ENCODE results near the gene PTPN23.

Gene PTPN23

GRCh38 chr3:47406762-47407149 is 25.9 kb downstream of the PTPN23 start:
- no peak for DNase-seq

- no peak for DNase-seq
Observed at GRCh38 chr3:47407237-47407636, 26.4 kb downstream of the PTPN23 start.

DNA sequence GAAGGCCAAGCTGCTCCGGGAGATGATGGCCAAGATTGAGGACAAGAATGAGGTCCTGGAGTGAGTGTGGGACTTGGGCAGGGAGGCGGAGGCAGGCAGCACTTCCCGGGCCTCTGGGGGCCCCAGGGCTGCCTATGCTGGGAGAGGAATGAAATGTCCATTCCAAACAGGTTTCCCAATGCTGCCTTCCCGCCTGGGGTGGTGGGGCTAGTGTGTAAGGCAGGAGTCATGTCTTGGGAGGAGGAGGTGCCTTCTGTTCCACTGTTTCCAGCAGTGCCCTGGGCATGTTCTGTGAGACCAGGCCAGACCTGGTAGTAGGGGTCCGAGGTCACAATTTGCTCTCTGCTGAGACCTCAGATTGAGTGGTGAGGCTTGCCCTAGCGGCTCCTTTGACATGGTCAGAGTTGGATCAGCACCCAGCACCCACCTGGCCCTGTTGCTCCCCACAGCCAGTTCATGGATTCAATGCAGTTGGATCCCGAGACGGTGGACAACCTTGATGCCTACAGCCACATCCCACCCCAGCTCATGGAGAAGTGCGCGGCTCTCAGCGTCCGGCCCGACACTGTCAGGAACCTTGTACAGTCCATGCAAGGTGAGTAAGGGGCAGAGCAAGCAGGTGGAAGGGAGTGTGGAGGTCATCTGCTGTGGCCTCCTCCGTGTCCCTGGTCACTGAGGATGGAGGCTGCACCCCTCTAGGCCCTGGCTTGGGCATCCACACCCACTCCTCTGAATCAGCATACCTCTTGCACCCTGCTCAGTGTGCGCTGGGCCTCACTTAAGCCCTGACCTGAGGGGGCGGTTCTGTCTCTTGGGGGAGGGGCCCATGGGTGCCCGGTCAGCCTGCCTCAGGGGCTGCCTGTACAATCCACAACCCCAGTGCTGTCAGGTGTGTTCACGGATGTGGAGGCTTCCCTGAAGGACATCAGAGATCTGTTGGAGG is 27.3 kb downstream of the PTPN23 start:
- DNase-seq, result no peak

- DNase-seq, result no peak
Observed at GRCh38 chr3:47408839-47409229, 28.0 kb downstream of the PTPN23 start.

DNA sequence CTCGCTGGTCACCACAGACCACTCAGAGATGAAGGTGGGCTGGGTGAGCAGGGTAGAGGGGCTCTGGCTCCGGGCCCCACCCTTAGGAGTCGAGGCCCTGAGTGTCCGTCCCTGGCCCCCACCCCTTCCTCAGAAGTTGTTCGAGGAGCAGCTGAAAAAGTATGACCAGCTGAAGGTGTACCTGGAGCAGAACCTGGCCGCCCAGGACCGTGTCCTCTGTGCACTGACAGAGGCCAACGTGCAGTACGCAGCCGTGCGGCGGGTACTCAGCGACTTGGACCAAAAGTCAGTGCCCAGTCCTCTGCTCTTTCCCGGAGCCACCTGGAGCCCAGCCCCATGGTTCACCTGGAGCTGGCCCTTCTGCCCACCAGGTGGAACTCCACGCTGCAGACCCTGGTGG is 28.5 kb downstream of the PTPN23 start:
- DNase-seq, result no peak

DNA sequence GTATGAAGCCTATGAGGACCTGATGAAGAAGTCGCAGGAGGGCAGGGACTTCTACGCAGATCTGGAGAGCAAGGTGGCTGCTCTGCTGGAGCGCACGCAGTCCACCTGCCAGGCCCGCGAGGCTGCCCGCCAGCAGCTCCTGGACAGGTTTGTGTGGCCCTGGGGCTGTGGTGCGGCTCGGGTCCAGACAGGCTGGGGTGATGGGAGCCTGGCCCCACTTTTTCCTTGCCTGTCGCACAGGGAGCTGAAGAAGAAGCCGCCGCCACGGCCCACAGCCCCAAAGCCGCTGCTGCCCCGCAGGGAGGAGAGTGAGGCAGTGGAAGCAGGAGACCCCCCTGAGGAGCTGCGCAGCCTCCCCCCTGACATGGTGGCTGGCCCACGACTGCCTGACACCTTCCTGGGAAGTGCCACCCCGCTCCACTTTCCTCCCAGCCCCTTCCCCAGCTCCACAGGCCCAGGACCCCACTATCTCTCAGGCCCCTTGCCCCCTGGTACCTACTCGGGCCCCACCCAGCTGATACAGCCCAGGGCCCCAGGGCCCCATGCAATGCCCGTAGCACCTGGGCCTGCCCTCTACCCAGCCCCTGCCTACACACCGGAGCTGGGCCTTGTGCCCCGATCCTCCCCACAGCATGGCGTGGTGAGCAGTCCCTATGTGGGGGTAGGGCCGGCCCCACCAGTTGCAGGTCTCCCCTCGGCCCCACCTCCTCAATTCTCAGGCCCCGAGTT is 29.0 kb downstream of the PTPN23 start:
- no peak for DNase-seq

DNA sequence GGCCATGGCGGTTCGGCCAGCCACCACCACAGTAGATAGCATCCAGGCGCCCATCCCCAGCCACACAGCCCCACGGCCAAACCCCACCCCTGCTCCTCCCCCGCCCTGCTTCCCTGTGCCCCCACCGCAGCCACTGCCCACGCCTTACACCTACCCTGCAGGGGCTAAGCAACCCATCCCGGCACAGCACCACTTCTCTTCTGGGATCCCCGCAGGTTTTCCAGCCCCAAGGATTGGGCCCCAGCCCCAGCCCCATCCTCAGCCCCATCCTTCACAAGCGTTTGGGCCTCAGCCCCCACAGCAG is 29.5 kb downstream of the PTPN23 start:
- DNase-seq, result no peak

DNA sequence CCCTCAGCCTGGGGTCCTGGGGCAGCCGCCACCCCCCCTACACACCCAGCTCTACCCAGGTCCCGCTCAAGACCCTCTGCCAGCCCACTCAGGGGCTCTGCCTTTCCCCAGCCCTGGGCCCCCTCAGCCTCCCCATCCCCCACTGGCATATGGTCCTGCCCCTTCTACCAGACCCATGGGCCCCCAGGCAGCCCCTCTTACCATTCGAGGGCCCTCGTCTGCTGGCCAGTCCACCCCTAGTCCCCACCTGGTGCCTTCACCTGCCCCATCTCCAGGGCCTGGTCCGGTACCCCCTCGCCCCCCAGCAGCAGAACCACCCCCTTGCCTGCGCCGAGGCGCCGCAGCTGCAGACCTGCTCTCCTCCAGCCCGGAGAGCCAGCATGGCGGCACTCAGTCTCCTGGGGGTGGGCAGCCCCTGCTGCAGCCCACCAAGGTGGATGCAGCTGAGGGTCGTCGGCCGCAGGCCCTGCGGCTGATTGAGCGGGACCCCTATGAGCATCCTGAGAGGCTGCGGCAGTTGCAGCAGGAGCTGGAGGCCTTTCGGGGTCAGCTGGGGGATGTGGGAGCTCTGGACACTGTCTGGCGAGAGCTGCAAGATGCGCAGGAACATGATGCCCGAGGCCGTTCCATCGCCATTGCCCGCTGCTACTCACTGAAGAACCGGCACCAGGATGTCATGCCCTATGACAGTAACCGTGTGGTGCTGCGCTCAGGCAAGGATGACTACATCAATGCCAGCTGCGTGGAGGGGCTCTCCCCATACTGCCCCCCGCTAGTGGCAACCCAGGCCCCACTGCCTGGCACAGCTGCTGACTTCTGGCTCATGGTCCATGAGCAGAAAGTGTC is 30.2 kb downstream of the PTPN23 start:
- DNase-seq, result no peak

DNA sequence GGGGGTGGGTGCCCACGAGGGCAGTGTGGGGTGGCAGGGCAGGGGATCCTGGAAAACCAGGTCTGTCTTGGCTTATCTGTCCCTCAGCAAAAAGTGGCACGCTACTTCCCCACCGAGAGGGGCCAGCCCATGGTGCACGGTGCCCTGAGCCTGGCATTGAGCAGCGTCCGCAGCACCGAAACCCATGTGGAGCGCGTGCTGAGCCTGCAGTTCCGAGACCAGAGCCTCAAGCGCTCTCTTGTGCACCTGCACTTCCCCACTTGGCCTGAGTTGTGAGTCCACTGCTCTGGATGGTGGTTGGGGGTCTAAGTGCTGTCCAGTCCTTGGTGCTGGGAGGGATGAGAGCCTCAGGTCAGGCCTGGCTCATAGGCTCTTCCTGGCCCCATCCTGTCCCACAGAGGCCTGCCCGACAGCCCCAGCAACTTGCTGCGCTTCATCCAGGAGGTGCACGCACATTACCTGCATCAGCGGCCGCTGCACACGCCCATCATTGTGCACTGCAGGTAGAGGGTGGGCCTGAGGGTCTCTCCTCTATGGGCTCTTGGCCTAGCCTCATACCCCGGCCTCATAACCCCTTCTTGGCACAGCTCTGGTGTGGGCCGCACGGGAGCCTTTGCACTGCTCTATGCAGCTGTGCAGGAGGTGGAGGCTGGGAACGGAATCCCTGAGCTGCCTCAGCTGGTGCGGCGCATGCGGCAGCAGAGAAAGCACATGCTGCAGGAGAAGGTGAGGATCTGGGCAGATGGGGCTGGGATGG is 31.1 kb downstream of the PTPN23 start:
- no peak for DNase-seq

- no peak for DNase-seq
Observed at GRCh38 chr3:47412453-47412756, 31.6 kb downstream of the PTPN23 start.

DNA sequence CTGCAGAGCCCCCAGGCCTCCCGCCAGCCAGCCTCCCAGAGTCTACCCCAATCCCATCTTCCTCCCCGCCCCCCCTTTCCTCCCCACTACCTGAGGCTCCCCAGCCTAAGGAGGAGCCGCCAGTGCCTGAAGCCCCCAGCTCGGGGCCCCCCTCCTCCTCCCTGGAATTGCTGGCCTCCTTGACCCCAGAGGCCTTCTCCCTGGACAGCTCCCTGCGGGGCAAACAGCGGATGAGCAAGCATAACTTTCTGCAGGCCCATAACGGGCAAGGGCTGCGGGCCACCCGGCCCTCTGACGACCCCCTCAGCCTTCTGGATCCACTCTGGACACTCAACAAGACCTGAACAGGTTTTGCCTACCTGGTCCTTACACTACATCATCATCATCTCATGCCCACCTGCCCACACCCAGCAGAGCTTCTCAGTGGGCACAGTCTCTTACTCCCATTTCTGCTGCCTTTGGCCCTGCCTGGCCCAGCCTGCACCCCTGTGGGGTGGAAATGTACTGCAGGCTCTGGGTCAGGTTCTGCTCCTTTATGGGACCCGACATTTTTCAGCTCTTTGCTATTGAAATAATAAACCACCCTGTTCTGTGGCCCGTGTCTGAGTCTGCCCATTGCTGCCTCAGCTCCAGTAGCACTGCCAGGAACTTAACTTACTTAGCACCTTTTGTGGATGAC is 32.2 kb downstream of the PTPN23 start:
- no peak for DNase-seq

- no peak for DNase-seq
Observed at GRCh38 chr3:47413751-47414150, 32.9 kb downstream of the PTPN23 start.

DNA sequence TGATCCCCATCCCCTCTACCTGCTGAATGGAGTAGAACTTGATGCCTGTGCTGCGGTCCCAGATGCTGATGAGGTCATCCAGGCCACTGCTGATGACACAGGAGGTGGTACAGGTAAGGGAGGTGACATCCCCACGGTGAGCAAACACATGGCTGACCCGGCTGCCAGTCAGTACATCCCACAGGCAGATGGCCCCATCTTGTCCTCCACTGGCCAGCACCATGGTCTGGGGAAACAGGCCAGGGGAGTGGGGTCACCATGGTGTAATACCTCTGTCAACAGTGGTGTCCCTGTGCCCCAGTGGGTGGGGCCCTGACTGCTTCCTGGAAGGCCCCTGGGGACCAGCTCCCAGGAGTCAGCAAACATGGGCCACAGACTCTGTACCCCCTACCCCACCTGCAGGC is 33.3 kb downstream of the PTPN23 start:
- no peak for DNase-seq

DNA sequence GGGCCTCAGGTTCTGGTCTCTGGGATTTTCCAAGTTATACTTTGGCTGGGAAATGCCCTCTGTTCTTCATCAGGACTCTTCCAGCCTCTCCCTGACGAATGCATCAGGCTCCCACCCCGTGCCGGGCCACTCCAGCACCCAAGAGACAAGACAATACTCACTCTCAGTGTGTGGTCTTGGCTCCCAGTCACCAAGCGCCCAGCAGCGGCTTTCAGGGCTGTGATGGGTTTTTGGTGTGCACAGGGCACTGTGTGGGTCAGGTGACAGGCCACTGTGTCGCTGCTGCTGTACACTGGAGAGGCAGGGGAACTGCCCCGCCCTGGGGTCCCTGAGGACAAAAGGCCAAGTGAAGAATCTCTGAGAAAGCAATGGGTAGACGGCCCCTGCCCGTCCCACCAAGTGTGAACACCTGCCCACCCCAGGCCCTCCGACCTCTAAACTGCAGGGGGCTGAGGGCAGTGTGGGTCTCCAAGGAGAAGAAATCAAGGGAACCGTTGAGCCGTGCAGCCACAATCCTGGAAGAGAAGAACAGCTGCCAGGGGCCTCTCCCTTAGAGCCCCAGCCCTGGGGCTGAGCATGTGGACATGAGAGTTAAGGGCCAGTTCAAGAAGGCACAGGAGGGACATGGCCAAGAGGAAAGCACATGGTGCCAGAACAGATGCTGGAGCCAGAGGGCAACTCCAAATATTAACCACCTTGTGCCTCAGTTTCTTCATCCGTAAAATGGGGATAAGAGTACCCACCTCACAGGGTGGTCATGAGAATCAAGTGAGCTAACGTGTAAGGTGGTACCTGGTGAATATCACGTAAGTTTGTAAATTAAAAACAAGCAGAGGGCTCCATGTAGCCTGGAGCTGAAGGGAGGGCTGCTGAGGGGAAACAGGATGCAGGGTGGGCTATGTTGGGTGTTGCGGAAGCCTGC is 34.1 kb downstream of the PTPN23 start:
- no peak for DNase-seq

DNA sequence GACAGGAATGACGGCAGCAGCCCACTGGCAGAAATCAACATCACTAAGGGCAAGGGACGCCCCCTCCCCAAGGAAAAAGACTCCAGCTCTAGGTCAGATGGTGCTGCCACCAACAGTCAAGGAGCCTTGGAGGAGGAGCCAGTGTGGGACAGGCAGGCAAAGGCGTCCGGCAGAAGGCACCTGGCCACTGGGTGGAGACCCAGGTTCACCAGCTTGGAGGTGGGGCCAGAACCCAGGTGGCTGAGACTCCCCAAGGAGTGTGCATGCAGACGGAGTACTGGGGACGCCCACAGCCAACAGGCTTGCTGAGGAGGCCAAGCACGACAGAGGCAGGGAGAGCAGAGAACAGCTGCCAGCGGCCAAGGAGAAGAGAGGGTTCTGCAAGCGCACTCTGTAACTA is 35.2 kb downstream of the PTPN23 start:
- DNase-seq, result no peak

DNA sequence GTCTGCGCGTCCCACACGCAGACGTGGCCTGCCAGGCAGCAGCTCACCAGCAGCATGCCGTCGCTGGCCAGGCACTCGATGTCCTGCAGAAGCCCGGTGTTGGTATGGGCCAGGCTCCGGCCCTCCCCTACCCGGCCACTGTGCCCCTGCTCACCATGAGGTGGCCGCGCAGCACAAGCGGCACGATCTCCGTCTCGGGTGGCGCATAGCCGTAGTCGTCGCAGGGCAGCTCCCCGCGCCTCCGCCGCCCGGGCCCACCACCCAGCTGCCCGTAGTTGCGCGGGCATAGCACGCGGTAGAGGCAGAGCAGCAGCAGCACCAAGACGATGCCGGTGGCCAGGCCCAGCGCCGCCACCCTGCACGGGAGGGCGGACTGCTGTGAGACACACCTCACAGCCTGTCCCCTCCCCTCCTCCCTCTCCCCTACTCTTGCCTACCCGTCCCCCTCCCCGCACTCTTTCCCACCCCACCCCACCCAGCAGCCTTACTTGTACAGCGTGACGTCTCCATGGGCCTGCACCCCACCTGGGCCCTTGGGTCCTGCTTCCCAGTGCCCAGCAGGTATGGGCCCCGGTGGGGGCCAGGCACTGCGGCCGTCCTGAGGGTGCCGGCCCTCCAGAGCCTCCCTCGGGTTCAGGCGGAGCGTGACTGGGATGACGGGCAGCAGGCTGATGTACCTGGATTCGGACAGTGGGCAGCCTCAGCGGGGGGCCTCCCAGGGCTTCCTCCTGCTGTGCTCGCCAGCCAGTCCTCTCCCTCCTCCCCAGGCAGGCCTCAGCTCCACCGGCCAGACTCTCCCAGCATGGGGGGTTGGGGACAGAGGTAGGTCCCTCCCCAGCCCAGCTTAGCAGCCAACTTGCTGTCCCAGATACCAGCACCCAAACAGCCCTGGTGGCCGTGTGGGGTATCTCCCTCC is 37.6 kb downstream of the PTPN23 start:
- no peak for DNase-seq

DNA sequence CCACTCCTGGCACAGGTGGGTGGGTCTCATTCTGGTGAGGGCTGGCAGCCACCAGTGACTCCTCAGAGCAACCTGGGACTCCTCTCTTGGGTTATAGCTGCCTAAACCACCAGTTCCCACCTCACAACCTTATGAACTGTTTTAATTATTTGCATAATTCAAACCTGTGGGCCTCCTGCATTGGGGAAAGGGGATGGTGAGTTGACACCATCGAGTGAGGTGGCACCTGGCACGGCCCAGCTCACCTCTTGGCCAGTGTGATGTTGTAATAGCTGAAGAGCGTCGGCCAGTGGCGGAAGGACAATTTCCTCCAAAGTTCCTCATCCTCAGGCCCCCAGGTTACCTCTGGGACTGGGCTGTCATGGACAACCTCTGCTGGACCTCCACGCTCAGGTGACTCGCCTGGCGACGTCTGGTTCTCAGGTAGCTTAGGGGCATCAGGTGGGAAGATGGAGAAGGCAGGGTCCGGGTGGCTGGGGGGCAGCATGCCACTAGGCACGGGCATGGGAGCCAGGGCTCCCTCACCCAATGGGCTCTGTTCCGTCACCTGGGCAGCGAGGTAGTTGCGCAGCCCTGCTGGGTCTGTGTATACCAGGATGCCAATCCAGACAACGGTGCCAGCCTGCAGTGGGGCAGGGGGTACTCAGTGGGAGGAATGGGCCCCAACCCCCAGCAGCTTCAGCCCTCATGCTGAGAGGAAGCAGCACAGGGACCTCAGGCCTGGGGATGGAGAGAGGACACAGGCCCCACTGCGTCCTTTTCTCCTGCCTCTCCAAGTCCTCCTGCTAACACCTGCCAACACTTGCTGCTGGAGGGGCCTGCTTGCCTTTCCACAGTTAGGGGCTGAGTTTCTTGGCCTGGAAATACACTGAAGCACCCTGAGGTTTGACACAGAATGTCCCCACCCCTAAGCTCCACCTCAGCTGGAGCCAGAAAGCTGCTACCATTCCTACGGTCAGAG is 38.5 kb downstream of the PTPN23 start:
- DNase-seq, result no peak

- DNase-seq, result no peak
Observed at GRCh38 chr3:47420044-47420430, 39.2 kb downstream of the PTPN23 start.

Measured in stimulated activated CD4-positive, alpha-beta T cell treated with anti-CD3 and anti-CD28 coated beads, Interleukin-15, amount 100 ng/mL, for 24 hours (primary cell).